Glutamatergic neuron (in vitro differentiated cells): Measurements from ENCODE around the gene CEBPA. TPM values are rescaled to one million over a fixed set of nuclear protein-coding genes. Genes with fewer than 3 reads are reported as not detected.

ENCODE experiments used
- DNase-seq: peaks from one replicate; pipeline ENCODE4 v3.0.0; 2022
- H3K27ac Mint-ChIP-seq: one replicate; pipeline ENCODE4 v1.8.0; 2020; ENCODE audit warnings: mild to moderate bottlenecking, mixed read lengths, inconsistent platforms; ENCODE audit not compliant: unreplicated experiment
- H3K27me3 Mint-ChIP-seq: one replicate; pipeline ENCODE4 v1.8.0; 2020; ENCODE audit warnings: mild to moderate bottlenecking, moderate library complexity, mixed read lengths, inconsistent platforms; ENCODE audit not compliant: unreplicated experiment
- H3K36me3 Mint-ChIP-seq: one replicate; pipeline ENCODE4 v1.8.0; 2020; ENCODE audit warnings: mild to moderate bottlenecking, mixed read lengths, inconsistent platforms; ENCODE audit not compliant: unreplicated experiment
- H3K4me1 Mint-ChIP-seq: one replicate; pipeline ENCODE4 v1.8.0; 2020; ENCODE audit warnings: mild to moderate bottlenecking, low read depth, mixed read lengths, inconsistent platforms; ENCODE audit not compliant: unreplicated experiment
- H3K4me3 Mint-ChIP-seq: one replicate; pipeline ENCODE4 v1.8.0; 2020; ENCODE audit warnings: mild to moderate bottlenecking, mixed read lengths, inconsistent platforms; ENCODE audit not compliant: unreplicated experiment
- H3K9me3 Mint-ChIP-seq: one replicate; pipeline ENCODE4 v1.8.0; 2020; ENCODE audit warnings: mild to moderate bottlenecking, moderate library complexity, mixed read lengths, inconsistent platforms; ENCODE audit not compliant: unreplicated experiment
- total RNA-seq: library from RNA; stranded (reverse); fragmentation: NEBNext Ultra II Directional; extraction: Animal tissue kit (Norgen Biotek cat#: 25700); gene quantifications from one replicate; pipeline ENCODE4 v1.2.1, GENCODE V29; 2021; ENCODE audit not compliant: unreplicated experiment
- TF ChIP-seq, protein P1 (sequence below): fragments of 200-600 bp; sonication (generic); IDR thresholded peaks from one replicate; pipeline ENCODE4 v1.5.0; 2021; ENCODE audit not compliant: partially characterized antibody, unreplicated experiment

CEBPA gene
- total RNA-seq, 1 donor from 2014 or later, result 0.66 TPM

DNA sequence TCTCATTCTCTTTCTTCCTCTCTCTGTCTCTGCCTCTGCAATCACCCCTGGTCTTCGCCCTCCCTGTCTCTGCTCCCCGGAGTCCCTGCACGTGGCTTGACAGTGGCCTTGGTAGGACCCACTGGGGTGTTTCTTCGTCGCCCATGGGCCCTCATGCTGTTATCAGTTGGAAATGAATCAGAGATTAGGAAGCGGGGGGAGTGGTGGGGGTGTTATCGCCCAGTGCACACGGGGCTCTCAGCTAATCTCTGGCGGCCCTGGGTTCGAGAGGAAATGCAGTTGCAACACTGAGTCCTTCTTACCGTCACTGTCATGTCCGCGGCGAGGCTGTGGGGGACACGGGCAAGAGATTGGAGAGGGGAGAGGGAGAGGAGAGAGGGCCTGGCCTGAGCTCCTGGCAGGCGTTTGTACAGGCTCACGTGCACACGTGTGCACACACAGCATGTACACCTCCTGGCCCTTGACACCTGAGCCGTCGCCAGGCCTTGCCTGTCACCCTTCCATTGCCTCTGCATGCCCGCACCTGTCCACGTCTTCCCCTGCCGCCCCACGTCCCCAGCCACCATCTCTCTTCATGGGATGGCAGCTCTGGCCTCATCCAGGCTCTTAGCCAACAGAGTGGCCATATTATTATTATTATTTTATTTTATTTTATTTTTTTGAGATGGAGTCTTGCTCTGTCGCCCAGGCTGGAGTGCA is 38.9 kb downstream of the CEBPA start:
- no peak for DNase-seq
- Mint-ChIP-seq H3K27ac (no peak overlapping the region), H3K36me3 (peaks cover 6% of the 10 kb centered on the region), H3K4me3 (no peak overlapping the region), H3K27me3 (peaks cover 4% of the 10 kb centered on the region), H3K9me3 (peaks cover 6% of the 10 kb centered on the region), H3K4me1 (no peaks in the 10 kb centered on the region)
- TF ChIP-seq, protein P1, sequence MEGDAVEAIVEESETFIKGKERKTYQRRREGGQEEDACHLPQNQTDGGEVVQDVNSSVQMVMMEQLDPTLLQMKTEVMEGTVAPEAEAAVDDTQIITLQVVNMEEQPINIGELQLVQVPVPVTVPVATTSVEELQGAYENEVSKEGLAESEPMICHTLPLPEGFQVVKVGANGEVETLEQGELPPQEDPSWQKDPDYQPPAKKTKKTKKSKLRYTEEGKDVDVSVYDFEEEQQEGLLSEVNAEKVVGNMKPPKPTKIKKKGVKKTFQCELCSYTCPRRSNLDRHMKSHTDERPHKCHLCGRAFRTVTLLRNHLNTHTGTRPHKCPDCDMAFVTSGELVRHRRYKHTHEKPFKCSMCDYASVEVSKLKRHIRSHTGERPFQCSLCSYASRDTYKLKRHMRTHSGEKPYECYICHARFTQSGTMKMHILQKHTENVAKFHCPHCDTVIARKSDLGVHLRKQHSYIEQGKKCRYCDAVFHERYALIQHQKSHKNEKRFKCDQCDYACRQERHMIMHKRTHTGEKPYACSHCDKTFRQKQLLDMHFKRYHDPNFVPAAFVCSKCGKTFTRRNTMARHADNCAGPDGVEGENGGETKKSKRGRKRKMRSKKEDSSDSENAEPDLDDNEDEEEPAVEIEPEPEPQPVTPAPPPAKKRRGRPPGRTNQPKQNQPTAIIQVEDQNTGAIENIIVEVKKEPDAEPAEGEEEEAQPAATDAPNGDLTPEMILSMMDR, result no peak

DNA sequence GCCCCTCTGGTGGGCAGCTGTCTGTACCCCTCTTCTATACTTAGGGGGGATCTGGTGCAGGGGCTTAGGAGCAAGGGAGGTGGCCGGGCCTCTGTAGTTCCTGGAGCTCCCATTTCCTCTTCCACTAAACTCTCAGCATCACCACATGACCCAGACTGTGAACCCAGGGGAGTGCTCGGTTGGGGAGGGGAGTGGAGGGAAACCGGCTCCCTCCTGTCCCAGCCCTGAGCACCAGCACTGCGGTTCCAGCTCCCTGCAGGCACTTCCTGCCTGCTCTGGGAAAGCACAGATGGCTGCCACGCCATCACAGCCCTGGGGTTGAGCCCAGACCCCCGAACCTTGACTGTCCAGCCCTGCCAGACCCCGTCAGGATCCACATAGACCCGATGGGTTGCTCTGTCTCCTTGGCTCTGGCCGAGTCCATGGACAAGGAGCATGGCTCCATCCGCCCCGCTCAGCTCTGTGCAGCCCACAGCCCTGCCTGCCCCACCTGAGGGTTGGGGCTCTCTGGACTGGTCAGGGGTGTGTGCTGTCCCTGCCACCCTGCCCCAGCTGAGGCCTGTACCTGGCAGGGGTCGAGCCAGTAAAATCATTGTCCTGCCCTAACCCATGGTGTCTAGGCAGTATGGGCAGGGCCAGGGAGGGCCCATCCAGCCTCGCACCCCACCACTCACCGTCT is 40.7 kb downstream of the CEBPA start:
- no peaks in the 10 kb centered on the region for H3K4me1 Mint-ChIP-seq
- H3K27ac Mint-ChIP-seq, result no peak overlapping the region
- no peak for DNase-seq
- H3K36me3 Mint-ChIP-seq, result peaks cover 6% of the 10 kb centered on the region
- TF ChIP-seq, protein P1, result no peak
- H3K4me3 Mint-ChIP-seq, result no peak overlapping the region
- H3K9me3 Mint-ChIP-seq, result peaks cover 9% of the 10 kb centered on the region
- H3K27me3 Mint-ChIP-seq, result peaks cover 4% of the 10 kb centered on the region

DNA sequence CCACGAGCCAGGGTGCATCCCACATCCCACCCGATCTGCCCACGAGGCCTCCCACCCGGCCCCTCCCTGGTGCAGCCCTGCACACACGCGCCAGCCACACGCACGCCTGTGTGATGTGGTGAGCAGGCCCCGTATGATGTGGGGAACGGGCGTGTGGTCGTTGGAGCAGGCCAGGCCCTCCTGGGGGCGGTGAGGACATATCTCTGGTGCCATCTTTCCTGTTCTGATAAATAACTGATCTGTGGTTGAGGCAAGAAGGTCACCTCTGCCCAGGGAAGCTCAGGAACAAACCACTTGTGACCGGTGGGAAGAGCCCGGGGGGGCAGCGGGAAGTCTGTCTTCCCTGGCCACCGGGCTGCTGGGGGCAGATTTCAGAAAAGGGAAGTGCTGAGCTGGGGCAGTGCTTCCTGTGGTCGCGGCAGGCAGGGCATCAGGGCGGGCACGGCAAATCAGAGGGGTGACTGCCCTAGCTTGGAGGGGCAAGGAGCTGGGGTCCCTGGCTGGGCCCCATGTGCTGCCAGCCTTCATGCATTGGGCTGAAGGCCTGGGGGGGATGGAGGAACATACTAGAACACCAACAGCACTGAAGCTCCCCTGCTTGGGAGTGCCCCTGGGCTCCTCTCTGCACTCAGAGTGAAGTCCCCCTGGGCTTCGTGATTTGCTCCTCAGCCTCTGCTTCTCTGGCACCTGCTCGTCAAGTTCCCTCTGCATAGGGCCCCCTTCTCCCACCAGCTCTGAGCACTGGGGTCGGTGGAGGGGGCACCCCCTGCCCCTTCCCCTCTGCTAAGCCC is 41.5 kb downstream of the CEBPA start:
- H3K27me3 Mint-ChIP-seq, result peaks cover 5% of the 10 kb centered on the region
- no peak overlapping the region for H3K4me3 Mint-ChIP-seq
- H3K36me3 Mint-ChIP-seq, result peaks cover 6% of the 10 kb centered on the region
- H3K27ac Mint-ChIP-seq, result no peak overlapping the region
- peaks cover under 1% of the 10 kb centered on the region for H3K4me1 Mint-ChIP-seq
- peaks cover 9% of the 10 kb centered on the region for H3K9me3 Mint-ChIP-seq
- TF ChIP-seq, protein P1, result no peak
- no peak for DNase-seq

DNA sequence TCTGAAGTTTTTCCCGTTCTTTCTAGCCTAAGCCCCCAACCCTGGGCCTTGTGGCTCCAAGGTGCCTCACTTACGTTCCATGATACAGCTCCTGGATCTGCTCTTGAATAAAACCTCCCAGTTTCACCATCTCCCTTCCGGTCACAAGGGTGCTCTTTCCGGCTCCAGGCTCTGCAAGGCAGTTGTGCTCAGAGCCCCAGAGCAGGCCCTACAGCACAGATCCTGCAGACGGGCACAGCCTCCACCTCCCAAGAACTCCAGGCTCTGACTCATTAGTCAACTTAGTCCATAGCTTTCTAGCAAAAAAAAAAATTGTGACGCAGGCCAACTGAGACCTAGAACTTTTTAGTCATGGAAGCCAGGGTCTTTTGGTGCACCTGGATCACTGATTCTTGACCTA is 42.8 kb downstream of the CEBPA start:
- DNase-seq, result no peak
- Mint-ChIP-seq H3K27ac (no peak overlapping the region), H3K4me3 (no peak overlapping the region), H3K4me1 (peaks cover 4% of the 10 kb centered on the region), H3K27me3 (peaks cover 7% of the 10 kb centered on the region), H3K9me3 (peaks cover 9% of the 10 kb centered on the region), H3K36me3 (peaks cover 6% of the 10 kb centered on the region)
- TF ChIP-seq, protein P1, result no peak

DNA sequence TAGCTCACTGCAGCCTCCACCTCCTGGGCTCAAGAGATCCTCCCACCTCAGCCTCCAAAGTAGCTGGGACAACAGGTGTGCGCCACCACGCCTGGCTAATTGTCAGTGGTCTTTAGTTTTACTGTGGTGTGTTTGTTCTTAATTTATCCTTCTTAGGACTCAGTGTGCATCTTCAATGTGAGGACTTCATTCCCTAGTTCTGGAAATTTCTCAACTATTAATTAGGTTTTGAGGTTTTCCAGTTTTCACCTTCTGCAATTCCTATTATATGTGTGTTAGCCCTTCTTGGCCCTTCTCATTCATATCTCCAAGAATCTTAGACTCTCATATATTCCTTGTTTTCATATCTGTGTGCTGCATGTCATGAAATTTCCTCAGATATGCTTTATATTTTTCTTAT is 44.5 kb downstream of the CEBPA start:
- H3K4me3 Mint-ChIP-seq, result no peak overlapping the region
- H3K36me3 Mint-ChIP-seq, result peaks cover 6% of the 10 kb centered on the region
- H3K9me3 Mint-ChIP-seq, result peaks cover 9% of the 10 kb centered on the region
- no peak overlapping the region for H3K27ac Mint-ChIP-seq
- no peak for DNase-seq
- TF ChIP-seq, protein P1, result no peak
- peaks cover 6% of the 10 kb centered on the region for H3K27me3 Mint-ChIP-seq
- H3K4me1 Mint-ChIP-seq, result peaks cover 4% of the 10 kb centered on the region
